CD4-positive, alpha-beta T cell (primary cell): ENCODE data around the gene TRAPPC2. TPM values are rescaled to one million over a fixed set of nuclear protein-coding genes. Genes with fewer than 3 reads are reported as not detected.

Experiments used
- ATAC-seq: fragments of 200-7000 bp; cut with Tn5 transposase; one replicate; pipeline ENCODE4 v1.10.0; 2022; ENCODE audit warnings: mild to moderate bottlenecking; ENCODE audit not compliant: poor library complexity
- CTCF ChIA-PET: fragments of 350-600 bp; sonication (Branson Sonifier 250); formaldehyde crosslinking; loops from one replicate; lab custom pipeline; 2021; ENCODE audit warnings: antibody characterized with exemption, inconsistent platforms; lab: Charles Lee
- POLR2A ChIA-PET: fragments of 350-600 bp; sonication (Branson Sonifier 250); formaldehyde crosslinking; loops from one replicate; lab custom pipeline; 2021; ENCODE audit warnings: antibody characterized with exemption, inconsistent platforms; lab: Charles Lee
- DNase-seq, 14 experiments: peaks; one replicate each; pipeline ENCODE4 v3.0.0-alpha.2; 2013 to 2020; ENCODE audit warnings: mixed read lengths in 2 of 14
- H3K27ac ChIP-seq, 2 donors: one replicate each; pipeline versions ENCODE4 v1.5.1 to v1.7.0; 2013; ENCODE audit warnings: low read length in 2 of 2, low read depth in 1 of 2, mild to moderate bottlenecking in 1 of 2
- H3K27me3 ChIP-seq, 2 experiments: 1 replicate in 1 of 2; 2 replicates in 1 of 2; pipeline versions ENCODE4 v1.6.1 to v1.7.0; 2013; ENCODE audit warnings: low read length in 2 of 2, control low read depth in 1 of 2, mild to moderate bottlenecking in 1 of 2, moderate library complexity in 1 of 2; ENCODE audit not compliant: insufficient read depth in 2 of 2, control insufficient read depth in 1 of 2
- H3K36me3 ChIP-seq: one replicate; pipeline ENCODE4 v1.6.1; 2013; ENCODE audit warnings: low read length, control low read depth; ENCODE audit not compliant: insufficient read depth
- H3K4me1 ChIP-seq: one replicate; pipeline ENCODE4 v1.6.1; 2013; ENCODE audit warnings: low read length, control low read depth; ENCODE audit not compliant: insufficient read depth
- H3K4me3 ChIP-seq: one replicate; pipeline ENCODE4 v1.5.1; 2013; ENCODE audit warnings: mild to moderate bottlenecking, low read length, moderate library complexity
- H3K9me3 ChIP-seq, 2 experiments: 1 replicate in 1 of 2; 2 replicates in 1 of 2; pipeline versions ENCODE4 v1.6.1 to v1.7.0; 2013; ENCODE audit warnings: low read length in 2 of 2, mild to moderate bottlenecking in 2 of 2, control low read depth in 1 of 2, moderate library complexity in 1 of 2; ENCODE audit not compliant: control insufficient read depth in 1 of 2, insufficient read depth in 1 of 2
- H3K27ac Mint-ChIP-seq: one replicate; pipeline ENCODE4 v1.8.0; 2020; ENCODE audit warnings: mixed read lengths
- H3K27me3 Mint-ChIP-seq: one replicate; pipeline ENCODE4 v1.8.0; 2021; ENCODE audit warnings: mixed read lengths
- H3K36me3 Mint-ChIP-seq: one replicate; pipeline ENCODE4 v1.8.0; 2021; ENCODE audit warnings: low read depth, mixed read lengths
- H3K4me1 Mint-ChIP-seq: one replicate; pipeline ENCODE4 v1.8.0; 2021; ENCODE audit warnings: low read depth, mixed read lengths
- H3K4me3 Mint-ChIP-seq: one replicate; pipeline ENCODE4 v1.8.0; 2020; ENCODE audit warnings: mild to moderate bottlenecking, mixed read lengths
- H3K9me3 Mint-ChIP-seq: one replicate; pipeline ENCODE4 v1.8.0; 2020; ENCODE audit warnings: mixed read lengths
- intact Hi-C, 2 experiments: fragments of 100-400 bp; cut with DNase I in 1 of 2; cut with micrococcal nuclease in 1 of 2; formaldehyde crosslinking; loops; one replicate each; pipeline versions ENCODE4 v1.15.1 to v1.9.0; 2023 to 2025; cut with DNase I, micrococcal nuclease
- total RNA-seq, 174 experiments: library from RNA in 2 of 174; stranded (reverse) in 2 of 174; gene quantifications; one replicate each; pipeline ENCODE4 v1.2.3 and lab custom pipeline; 2021 to 2026
- TF ChIP-seq, protein P1 (sequence below): fragments of 200-600 bp; IDR thresholded peaks from one replicate; pipeline ENCODE4 v1.8.0; 2022; ENCODE audit warnings: antibody characterized with exemption, mild to moderate bottlenecking

Gene TRAPPC2
- total RNA-seq, 2 experiments from 2014 or later, result 21.4 to 22.3 TPM

DNA sequence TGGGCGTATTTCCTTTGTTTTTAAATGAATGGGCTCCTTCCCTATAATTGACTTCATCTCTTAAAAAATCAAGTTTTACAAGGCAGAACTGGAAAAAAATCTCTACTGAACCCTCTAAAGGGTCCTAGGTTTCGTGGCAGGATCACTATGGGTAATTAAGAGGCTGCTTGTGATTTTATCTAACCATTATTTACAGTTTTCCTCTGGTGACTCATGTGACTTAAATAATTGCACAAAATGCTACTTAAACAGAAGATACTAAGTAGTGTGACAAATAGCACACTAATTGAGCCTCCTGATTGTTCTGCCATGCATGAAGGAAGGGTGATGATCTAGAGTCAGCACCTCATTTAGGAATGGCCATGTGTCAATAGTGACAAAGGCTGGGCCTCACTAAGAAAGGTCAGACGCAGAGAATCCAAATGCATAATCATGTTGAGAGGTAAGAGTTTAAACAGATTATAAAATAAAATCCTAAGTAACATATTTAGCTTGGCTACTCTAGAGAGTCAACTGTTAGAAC lies 35.7 kb upstream of the TRAPPC2 start:
- no peaks in the 10 kb centered on the region for H3K27me3 ChIP-seq
- H3K4me1 Mint-ChIP-seq, result peaks cover 10% of the 10 kb centered on the region
- TF ChIP-seq, protein P1, sequence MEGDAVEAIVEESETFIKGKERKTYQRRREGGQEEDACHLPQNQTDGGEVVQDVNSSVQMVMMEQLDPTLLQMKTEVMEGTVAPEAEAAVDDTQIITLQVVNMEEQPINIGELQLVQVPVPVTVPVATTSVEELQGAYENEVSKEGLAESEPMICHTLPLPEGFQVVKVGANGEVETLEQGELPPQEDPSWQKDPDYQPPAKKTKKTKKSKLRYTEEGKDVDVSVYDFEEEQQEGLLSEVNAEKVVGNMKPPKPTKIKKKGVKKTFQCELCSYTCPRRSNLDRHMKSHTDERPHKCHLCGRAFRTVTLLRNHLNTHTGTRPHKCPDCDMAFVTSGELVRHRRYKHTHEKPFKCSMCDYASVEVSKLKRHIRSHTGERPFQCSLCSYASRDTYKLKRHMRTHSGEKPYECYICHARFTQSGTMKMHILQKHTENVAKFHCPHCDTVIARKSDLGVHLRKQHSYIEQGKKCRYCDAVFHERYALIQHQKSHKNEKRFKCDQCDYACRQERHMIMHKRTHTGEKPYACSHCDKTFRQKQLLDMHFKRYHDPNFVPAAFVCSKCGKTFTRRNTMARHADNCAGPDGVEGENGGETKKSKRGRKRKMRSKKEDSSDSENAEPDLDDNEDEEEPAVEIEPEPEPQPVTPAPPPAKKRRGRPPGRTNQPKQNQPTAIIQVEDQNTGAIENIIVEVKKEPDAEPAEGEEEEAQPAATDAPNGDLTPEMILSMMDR, result no peak
- intact Hi-C loops, result no loop called here
- H3K4me3 ChIP-seq, result no peak overlapping the region
- H3K27ac ChIP-seq, result no peak overlapping the region
- no peak overlapping the region for H3K27ac Mint-ChIP-seq
- H3K4me3 Mint-ChIP-seq, result no peak overlapping the region
- H3K36me3 ChIP-seq, result peaks cover 82% of the 10 kb centered on the region
- ATAC-seq (no peak), DNase-seq (no peak)
- no peaks in the 10 kb centered on the region for H3K4me1 ChIP-seq
- H3K9me3 Mint-ChIP-seq, result no peaks in the 10 kb centered on the region
- no peaks in the 10 kb centered on the region for H3K27me3 Mint-ChIP-seq
- H3K9me3 ChIP-seq, result no peaks in the 10 kb centered on the region
- CTCF ChIA-PET, result no interaction called here
- peaks cover 85% of the 10 kb centered on the region for H3K36me3 Mint-ChIP-seq
- POLR2A ChIA-PET, result no interaction called here

DNA sequence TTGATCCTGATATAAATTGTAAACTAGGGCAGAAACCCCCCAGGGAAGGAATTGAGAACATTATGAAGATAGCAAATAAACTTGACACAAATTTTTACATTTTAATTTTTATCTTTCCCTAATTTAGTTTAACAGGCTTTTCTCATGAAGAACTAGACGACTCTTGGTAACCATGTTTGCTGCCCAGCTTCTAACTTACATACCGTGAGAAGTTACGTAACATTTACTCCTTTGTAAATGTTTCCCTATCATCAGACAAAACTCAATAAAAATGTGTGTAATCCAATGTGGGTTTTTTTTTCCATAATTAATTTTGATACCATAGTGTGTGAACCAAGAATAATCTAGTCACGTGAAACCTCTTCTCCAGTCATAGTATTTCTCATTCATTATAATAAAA lies 34.5 kb upstream of the TRAPPC2 start:
- Mint-ChIP-seq H3K36me3 (peaks cover 80% of the 10 kb centered on the region), H3K4me3 (no peak overlapping the region), H3K9me3 (no peaks in the 10 kb centered on the region), H3K27me3 (no peaks in the 10 kb centered on the region), H3K4me1 (peaks cover 10% of the 10 kb centered on the region), H3K27ac (no peak overlapping the region)
- TF ChIP-seq, protein P1, result no peak
- no peaks in the 10 kb centered on the region for H3K9me3 ChIP-seq
- DNase-seq (no peak), ATAC-seq (no peak)
- H3K4me3 ChIP-seq, result no peak overlapping the region
- POLR2A ChIA-PET, result no interaction called here
- H3K36me3 ChIP-seq, result peaks cover 86% of the 10 kb centered on the region
- intact Hi-C loops, result no loop called here
- CTCF ChIA-PET, result no interaction called here
- H3K4me1 ChIP-seq, result no peaks in the 10 kb centered on the region
- H3K27me3 ChIP-seq, result no peaks in the 10 kb centered on the region
- no peak overlapping the region for H3K27ac ChIP-seq

DNA sequence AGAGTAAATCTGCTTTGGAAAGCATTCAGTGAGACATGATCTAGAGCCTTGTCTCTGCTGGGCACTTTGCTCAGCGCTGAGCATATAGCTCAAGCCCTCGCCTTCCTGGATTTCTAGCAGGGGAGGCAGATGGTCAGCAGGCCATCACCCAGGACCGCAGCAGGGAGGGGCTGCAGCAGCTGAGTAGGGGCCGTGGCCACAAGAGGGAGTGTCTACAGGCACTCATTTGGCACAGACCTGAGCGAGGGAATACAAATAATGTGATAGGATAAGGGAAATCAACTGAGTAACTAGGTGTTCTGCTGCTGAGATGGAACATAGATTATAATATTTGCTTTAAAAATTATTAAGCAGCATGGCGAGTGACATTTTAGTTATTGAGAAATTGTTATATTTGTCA lies 30.3 kb upstream of the TRAPPC2 start:
- no peaks in the 10 kb centered on the region for H3K4me1 ChIP-seq
- Mint-ChIP-seq H3K9me3 (no peaks in the 10 kb centered on the region), H3K4me3 (no peak overlapping the region), H3K27ac (no peak overlapping the region), H3K36me3 (peaks cover 82% of the 10 kb centered on the region), H3K4me1 (peaks cover 10% of the 10 kb centered on the region), H3K27me3 (no peaks in the 10 kb centered on the region)
- ATAC-seq (no peak), DNase-seq (no peak)
- peaks cover 97% of the 10 kb centered on the region for H3K36me3 ChIP-seq
- no peaks in the 10 kb centered on the region for H3K9me3 ChIP-seq
- TF ChIP-seq, protein P1, result no peak
- no peaks in the 10 kb centered on the region for H3K27me3 ChIP-seq
- intact Hi-C loops, result no loop called here
- H3K4me3 ChIP-seq, result no peak overlapping the region
- H3K27ac ChIP-seq, result no peak overlapping the region
- CTCF ChIA-PET, result no interaction called here
- POLR2A ChIA-PET, result no interaction called here
